Measurements from ENCODE around the gene RAPGEF6.

- no peak for TF ChIP-seq MXI1 (IDR thresholded peaks at IDR 0.05; ENCODE audit: low read depth, low read length)
- TF ChIP-seq, protein P1, sequence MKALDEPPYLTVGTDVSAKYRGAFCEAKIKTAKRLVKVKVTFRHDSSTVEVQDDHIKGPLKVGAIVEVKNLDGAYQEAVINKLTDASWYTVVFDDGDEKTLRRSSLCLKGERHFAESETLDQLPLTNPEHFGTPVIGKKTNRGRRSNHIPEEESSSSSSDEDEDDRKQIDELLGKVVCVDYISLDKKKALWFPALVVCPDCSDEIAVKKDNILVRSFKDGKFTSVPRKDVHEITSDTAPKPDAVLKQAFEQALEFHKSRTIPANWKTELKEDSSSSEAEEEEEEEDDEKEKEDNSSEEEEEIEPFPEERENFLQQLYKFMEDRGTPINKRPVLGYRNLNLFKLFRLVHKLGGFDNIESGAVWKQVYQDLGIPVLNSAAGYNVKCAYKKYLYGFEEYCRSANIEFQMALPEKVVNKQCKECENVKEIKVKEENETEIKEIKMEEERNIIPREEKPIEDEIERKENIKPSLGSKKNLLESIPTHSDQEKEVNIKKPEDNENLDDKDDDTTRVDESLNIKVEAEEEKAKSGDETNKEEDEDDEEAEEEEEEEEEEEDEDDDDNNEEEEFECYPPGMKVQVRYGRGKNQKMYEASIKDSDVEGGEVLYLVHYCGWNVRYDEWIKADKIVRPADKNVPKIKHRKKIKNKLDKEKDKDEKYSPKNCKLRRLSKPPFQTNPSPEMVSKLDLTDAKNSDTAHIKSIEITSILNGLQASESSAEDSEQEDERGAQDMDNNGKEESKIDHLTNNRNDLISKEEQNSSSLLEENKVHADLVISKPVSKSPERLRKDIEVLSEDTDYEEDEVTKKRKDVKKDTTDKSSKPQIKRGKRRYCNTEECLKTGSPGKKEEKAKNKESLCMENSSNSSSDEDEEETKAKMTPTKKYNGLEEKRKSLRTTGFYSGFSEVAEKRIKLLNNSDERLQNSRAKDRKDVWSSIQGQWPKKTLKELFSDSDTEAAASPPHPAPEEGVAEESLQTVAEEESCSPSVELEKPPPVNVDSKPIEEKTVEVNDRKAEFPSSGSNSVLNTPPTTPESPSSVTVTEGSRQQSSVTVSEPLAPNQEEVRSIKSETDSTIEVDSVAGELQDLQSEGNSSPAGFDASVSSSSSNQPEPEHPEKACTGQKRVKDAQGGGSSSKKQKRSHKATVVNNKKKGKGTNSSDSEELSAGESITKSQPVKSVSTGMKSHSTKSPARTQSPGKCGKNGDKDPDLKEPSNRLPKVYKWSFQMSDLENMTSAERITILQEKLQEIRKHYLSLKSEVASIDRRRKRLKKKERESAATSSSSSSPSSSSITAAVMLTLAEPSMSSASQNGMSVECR (CRISPR knock-in tag; IDR thresholded peaks at IDR 0.05): no peak
- TF ChIP-seq, protein P2, sequence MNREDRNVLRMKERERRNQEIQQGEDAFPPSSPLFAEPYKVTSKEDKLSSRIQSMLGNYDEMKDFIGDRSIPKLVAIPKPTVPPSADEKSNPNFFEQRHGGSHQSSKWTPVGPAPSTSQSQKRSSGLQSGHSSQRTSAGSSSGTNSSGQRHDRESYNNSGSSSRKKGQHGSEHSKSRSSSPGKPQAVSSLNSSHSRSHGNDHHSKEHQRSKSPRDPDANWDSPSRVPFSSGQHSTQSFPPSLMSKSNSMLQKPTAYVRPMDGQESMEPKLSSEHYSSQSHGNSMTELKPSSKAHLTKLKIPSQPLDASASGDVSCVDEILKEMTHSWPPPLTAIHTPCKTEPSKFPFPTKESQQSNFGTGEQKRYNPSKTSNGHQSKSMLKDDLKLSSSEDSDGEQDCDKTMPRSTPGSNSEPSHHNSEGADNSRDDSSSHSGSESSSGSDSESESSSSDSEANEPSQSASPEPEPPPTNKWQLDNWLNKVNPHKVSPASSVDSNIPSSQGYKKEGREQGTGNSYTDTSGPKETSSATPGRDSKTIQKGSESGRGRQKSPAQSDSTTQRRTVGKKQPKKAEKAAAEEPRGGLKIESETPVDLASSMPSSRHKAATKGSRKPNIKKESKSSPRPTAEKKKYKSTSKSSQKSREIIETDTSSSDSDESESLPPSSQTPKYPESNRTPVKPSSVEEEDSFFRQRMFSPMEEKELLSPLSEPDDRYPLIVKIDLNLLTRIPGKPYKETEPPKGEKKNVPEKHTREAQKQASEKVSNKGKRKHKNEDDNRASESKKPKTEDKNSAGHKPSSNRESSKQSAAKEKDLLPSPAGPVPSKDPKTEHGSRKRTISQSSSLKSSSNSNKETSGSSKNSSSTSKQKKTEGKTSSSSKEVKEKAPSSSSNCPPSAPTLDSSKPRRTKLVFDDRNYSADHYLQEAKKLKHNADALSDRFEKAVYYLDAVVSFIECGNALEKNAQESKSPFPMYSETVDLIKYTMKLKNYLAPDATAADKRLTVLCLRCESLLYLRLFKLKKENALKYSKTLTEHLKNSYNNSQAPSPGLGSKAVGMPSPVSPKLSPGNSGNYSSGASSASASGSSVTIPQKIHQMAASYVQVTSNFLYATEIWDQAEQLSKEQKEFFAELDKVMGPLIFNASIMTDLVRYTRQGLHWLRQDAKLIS (CRISPR knock-in tag; IDR thresholded peaks at IDR 0.05): no peak
- TF ChIP-seq SIN3A (IDR thresholded peaks at IDR 0.05; ENCODE audit: borderline replicate concordance in 2 of 2, control insufficient read depth in 1 of 2, low read depth in 2 of 2, low read length in 2 of 2): no peak
- no peak for TF ChIP-seq PTBP1 (IDR thresholded peaks at IDR 0.05; ENCODE audit: low read depth, low read length)
- no peak for TF ChIP-seq FOXA3 (CRISPR knock-in tag; conservative IDR thresholded peaks at IDR 0.05 in 1 of 2, IDR thresholded peaks at IDR 0.05 in 1 of 2)
- TF ChIP-seq, protein P3, sequence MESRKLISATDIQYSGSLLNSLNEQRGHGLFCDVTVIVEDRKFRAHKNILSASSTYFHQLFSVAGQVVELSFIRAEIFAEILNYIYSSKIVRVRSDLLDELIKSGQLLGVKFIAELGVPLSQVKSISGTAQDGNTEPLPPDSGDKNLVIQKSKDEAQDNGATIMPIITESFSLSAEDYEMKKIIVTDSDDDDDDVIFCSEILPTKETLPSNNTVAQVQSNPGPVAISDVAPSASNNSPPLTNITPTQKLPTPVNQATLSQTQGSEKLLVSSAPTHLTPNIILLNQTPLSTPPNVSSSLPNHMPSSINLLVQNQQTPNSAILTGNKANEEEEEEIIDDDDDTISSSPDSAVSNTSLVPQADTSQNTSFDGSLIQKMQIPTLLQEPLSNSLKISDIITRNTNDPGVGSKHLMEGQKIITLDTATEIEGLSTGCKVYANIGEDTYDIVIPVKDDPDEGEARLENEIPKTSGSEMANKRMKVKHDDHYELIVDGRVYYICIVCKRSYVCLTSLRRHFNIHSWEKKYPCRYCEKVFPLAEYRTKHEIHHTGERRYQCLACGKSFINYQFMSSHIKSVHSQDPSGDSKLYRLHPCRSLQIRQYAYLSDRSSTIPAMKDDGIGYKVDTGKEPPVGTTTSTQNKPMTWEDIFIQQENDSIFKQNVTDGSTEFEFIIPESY (CRISPR knock-in tag; IDR thresholded peaks at IDR 0.05): no peak
- TF ChIP-seq, protein P4, sequence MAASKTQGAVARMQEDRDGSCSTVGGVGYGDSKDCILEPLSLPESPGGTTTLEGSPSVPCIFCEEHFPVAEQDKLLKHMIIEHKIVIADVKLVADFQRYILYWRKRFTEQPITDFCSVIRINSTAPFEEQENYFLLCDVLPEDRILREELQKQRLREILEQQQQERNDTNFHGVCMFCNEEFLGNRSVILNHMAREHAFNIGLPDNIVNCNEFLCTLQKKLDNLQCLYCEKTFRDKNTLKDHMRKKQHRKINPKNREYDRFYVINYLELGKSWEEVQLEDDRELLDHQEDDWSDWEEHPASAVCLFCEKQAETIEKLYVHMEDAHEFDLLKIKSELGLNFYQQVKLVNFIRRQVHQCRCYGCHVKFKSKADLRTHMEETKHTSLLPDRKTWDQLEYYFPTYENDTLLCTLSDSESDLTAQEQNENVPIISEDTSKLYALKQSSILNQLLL (CRISPR knock-in tag; IDR thresholded peaks at IDR 0.05; ENCODE audit: borderline replicate concordance): no peak
- no peak for TF ChIP-seq TAF1 (IDR thresholded peaks at IDR 0.05; ENCODE audit: control insufficient read depth, extremely low read depth, insufficient read depth, low read length, severe bottlenecking)
- no peak for TF ChIP-seq POLR2A (conservative IDR thresholded peaks at IDR 0.05)
- no peak for TF ChIP-seq EZH2 (IDR thresholded peaks at IDR 0.05; ENCODE audit: borderline replicate concordance, low read depth, low read length)
- TF ChIP-seq, protein P5, sequence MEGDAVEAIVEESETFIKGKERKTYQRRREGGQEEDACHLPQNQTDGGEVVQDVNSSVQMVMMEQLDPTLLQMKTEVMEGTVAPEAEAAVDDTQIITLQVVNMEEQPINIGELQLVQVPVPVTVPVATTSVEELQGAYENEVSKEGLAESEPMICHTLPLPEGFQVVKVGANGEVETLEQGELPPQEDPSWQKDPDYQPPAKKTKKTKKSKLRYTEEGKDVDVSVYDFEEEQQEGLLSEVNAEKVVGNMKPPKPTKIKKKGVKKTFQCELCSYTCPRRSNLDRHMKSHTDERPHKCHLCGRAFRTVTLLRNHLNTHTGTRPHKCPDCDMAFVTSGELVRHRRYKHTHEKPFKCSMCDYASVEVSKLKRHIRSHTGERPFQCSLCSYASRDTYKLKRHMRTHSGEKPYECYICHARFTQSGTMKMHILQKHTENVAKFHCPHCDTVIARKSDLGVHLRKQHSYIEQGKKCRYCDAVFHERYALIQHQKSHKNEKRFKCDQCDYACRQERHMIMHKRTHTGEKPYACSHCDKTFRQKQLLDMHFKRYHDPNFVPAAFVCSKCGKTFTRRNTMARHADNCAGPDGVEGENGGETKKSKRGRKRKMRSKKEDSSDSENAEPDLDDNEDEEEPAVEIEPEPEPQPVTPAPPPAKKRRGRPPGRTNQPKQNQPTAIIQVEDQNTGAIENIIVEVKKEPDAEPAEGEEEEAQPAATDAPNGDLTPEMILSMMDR (IDR thresholded peaks at IDR 0.05 in 2 of 3, conservative IDR thresholded peaks at IDR 0.05 in 1 of 3; ENCODE audit: insufficient read depth in 2 of 3, low read depth in 1 of 3, low read length in 3 of 3): no peak
- TF ChIP-seq MAFF (IDR thresholded peaks at IDR 0.05; ENCODE audit: low read length): no peak
Observed at GRCh38 chr5:131654309-131654708, 19.3 kb upstream of the RAPGEF6 start.

Measured in K562 (cell line).